ENCODE measurements around the gene ARHGEF19.
"Not testable (repeated sequence)": the region's sequence is repeated elsewhere in the genome, so short reads cannot be mapped to it uniquely, and the experiment has no call there.

ARHGEF19 gene

DNA sequence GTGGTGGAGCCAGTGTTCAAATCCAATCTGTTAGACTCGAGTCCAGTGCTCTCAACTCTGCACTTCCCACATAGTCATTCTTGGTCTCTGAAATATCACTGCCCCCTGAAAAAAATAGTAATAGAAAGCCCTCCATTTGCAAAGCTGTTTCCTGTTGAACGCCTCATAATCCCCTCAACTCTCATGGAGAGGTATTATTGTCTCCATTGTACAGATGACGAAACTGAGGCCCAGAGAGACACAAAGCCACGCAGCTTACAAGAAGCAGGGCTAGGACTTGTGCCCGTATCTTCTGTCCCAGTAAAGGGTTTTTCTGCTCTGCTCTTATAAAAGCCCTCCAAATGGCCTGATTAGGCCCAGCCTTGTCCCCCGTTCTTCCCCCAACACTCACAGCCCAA lies 6.2 kb upstream of the ARHGEF19 start:
- no peak for DNase-seq

DNA sequence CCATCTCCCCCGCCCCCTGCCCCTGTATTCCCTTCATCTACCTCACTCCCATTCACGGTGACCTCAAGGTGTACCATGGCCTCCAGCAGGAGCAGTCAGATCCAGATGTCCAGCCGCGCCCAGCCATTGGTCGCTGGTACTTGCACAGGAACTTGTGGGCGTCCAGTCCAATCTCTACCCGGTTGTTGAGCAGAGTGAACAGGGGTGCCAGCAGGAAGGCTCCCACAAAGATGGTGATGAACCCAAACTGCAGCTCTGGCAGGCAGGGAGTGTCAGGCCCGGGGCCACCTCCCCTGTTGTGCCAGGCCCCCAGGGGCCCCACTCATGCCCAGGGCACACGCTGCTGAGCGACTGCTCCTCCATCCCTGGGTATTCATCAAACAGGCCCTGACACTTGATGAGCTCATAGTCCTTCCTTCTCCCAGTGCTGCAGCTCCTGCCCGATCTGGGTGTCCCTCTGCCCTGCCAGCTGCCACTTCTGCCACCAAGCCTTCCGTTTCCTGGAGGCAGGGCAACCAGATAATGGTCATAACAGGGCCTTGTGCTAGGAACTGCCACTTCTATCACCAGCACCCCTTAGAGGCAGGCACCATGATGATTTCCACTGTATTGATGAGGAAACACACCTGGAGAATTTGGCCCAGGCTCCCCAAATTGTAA lies 5.7 kb upstream of the ARHGEF19 start:
- no peak for DNase-seq

DNA sequence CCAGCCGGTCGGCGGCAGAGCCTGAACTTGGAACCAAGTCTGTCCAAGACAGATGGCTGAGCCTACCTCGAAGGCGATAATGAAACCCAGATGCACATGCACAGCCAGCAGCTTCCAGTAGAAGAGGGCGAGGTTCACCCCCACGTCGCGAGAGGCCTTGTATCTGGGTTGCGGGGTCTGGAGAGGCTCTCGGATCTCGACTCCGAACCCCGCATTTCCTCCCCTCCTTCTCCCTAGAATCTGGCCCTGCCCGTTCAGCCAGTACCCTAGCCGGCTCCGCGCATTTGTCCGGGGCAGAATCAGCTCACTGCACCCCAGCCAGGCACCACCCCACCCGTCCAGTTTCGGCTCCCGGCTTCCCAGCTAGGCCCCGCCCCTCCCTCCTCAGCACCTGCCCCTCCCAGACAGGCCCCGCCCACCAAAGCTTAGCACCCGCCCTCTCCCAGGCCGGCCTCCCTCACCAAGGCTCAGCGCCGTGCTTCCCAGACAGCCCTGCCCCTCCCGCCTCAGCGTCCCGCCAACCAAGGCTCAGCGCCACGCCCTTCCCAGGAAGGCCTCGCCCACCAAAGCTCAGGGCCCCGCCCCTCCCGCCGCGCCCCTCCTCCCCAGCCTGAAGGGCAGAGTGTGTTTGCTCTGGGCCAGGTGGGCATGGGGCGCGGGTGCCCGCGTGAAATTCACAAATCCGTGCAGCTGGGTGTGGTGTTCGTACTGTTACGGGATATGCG lies 4.8 kb upstream of the ARHGEF19 start:
- DNase-seq, result no peak

DNA sequence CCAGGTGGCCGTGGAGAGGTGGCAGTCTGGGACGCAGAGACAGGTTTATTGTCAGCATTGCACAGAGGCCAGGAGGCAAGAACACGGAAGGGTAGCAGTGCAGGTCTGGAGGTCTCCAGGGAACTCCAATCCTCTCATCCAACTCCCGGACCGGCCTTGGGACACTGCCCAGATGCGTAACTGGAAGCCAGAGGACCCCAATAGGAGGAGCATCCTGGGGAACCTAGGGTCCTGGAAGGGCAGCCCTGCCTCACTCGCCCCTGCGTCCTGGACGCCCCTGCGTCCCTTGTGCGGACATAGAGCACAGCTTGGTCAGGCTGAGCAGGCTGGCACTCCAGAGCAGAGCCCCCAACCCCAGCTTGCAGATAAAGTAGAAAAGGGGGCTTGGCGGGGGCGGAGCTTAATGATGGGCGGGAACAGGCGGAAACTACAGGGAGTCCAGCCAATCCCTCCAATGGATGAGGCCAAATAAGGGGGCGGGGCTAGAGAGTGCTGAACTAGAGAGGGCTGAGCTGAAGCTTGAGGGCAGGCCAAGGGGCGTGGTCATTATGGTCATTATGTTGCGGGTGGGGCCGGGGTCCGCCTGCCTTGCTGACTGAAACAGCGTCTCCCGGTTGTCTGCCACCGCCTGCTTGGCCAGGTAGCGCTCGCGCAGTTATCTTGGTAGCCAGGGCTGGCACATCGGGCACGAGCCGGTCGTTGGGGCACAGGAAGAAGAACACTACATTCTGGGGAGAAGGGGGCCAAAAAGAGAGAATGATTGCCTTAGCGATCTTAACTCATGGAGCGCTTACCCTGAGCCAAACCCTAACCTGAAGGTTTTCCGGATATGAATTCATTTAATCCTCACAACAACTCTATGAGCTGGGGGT lies 3.7 kb upstream of the ARHGEF19 start:
- DNase-seq, result no peak

DNA sequence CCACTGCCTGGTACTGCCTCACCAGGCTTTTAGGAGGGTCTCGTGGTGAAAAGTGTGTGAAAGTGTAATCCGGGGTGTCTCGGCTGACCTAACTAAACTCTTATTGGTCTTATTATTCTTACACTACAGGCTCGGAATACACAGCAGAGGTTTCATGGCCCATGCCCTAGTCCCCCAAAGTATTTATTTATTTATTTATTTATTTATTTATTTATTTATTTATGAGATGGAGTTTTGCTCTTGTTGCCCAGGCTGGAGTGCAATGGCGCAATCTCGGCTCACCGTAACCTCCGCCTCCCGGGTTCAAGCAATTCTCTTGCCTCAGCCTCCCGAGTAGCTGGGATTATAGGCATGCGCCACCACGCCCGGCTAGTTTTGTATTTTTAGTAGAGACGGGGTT lies 2.8 kb upstream of the ARHGEF19 start:
- DNase-seq, result not testable (repeated sequence)

DNA sequence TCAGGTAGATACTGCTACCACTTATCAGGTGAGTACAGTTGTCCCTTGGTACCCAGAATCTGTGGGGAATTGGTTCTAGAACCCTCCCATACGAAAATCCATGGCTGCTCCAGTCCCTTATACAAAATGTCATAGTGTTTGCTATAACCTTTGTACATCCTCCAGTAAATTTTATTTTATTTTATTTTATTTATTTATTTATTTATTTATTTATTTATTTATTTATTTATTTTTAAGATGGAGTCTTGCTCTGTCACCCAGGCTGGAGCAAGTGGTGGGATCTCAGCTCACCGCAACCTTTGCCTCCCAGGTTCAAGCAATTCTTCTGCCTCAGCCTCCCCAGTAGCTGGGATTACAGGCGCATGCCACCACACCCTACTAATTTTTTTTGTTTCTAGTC lies 1.1 kb upstream of the ARHGEF19 start:
- not testable (repeated sequence) for DNase-seq

DNA sequence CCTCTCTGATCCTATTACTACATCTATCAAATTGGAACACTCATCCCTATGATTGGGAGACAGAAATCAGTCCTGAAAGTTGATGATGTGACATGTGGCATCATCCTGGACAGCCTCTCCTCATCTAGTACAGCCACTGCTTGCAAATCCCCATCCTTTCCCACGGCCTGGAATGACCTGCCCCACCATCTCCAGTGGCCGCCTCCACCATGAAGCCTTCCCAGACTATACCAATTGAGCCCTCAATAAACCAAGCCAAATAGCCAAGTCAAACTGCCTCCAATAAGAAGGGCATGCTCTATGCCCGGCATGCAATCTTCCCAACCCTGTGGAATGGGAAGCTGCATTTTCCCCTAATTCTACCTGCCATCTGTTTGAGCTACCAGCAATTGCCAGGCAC lies 561 bp upstream of the ARHGEF19 start:
- no peak for DNase-seq

DNA sequence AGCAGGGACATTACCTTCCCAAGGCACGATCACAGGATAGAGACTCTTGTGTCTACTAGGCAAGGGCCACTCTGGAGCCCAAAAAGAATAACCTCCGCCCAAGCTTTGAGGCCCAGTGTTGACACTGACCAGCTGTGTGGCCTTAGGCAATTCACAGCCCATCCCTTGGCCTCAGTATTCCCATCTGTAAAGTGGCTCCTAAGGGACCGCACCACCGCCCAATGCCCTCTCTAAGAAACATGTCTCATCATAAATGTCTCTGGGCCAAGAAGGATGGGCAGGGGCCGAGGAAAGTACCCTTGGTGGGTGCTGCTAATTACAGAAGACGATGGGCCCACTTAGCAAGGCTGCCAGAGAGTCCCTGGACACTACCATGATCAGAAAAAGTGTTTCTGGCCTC lies 628 bp downstream of the ARHGEF19 start:
- DNase-seq, result no peak

DNA sequence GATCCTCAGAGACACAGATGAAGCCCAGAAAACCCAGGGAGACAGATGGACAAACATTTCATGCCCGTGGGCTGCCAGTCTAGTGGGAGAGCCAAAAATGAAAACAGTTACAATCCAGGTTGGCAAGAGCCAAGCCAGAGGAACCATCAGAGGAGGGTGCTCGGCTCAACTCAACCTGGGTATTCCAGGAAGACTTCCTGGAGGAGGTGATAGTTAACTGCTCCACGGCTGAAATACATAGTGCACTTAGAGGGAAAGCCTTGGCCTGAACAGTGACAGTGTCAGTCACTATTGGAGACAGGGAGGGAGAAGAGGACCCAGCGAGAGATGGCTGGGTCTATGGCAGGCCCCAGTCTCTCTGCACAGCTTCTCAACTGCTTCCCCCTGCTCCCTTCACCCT lies 1.9 kb downstream of the ARHGEF19 start:
- DNase-seq, result no peak

DNA sequence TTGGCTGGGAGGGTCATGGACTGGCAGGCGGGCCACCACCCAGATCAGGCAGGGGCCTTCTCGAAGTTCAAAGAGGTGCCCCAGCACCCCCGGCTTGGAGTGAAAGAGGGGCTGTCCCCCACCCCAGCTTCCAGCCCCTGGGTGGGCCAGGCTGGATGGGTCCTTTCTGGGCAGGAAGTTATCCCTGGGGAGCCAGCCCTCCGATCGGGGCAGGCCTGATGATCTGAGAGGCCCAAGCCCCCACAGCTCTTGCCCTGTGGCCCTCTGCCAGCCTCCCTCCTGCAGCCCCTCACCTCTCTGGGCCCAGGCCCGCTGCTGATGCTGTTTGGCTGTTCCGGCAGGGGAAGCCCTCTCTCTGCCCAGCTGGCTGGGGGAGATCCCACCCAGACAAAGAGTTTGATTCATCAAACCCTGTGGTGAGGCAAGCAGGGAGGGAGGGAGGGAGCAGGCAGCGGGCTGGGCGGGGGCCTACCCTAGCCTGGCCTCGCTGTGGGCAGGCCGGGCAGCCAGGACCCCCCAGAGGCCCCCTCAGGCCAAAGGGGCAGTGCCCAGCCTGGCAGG lies 2.5 kb downstream of the ARHGEF19 start:
- no peak for DNase-seq

DNA sequence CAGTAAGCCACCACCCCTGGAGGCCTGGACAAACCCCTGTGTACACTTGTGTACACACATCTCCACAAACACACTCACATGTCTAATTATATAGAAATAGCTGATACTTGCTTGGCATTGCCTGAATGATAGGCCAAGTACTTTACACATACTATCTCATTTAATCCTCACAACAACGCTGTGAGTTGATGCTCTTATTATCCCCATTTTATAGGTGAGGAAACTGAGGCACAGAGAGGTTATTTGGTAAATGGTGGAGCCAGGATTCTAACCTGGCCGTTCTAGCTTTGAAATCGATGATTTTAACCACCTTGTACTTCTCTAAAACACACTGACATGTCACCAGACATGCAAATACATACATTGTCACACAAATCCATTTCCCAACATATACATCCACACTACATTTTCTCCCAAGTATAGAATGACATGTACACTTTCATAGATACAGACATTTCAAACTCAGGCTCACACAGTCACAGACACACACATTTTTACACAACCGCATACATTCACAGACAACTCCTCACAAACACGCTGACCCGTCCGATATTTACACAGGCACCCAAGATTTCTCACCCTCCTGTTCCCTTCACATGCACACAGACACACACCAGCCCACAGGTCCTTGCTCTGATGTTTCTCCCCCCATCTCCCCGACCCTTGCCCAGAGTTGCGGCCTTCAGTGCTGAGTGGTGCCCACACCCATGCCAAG lies 3.2 kb downstream of the ARHGEF19 start:
- DNase-seq, result no peak

DNA sequence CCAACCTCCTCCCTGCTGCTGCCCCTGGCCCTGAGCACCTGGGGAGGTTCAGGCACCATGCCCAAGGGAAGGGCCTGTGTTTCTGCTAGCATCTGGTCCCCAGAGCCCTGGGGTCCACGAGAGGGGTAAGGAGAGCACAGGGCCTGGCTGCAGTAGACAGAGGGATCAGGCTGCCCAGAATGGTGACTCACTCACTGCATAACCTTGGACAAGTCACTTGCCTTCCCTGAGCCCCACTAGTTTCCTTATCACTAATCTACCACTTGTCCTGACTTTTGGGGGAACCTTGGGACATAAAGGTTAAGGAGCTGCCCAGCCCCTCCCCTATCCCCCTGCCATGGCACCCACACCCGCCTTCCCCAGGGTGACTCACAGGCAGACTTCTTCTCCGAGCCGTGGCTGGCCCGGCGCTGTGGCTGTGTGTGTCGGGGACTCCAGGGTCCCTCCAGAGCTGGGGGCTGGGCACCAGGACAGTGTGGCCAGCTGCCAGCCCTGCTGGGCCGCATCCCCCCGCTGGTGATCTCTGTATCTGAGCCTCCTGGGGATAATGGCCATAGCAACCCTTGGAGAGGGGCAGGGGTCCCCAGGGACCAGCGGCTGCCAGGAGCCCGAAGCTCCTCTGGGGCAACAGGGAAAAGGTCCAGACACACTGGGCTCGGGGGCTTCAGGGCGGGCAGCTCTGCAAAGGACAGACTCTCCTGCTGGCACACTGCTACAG lies 4.0 kb downstream of the ARHGEF19 start:
- no peak for DNase-seq

DNA sequence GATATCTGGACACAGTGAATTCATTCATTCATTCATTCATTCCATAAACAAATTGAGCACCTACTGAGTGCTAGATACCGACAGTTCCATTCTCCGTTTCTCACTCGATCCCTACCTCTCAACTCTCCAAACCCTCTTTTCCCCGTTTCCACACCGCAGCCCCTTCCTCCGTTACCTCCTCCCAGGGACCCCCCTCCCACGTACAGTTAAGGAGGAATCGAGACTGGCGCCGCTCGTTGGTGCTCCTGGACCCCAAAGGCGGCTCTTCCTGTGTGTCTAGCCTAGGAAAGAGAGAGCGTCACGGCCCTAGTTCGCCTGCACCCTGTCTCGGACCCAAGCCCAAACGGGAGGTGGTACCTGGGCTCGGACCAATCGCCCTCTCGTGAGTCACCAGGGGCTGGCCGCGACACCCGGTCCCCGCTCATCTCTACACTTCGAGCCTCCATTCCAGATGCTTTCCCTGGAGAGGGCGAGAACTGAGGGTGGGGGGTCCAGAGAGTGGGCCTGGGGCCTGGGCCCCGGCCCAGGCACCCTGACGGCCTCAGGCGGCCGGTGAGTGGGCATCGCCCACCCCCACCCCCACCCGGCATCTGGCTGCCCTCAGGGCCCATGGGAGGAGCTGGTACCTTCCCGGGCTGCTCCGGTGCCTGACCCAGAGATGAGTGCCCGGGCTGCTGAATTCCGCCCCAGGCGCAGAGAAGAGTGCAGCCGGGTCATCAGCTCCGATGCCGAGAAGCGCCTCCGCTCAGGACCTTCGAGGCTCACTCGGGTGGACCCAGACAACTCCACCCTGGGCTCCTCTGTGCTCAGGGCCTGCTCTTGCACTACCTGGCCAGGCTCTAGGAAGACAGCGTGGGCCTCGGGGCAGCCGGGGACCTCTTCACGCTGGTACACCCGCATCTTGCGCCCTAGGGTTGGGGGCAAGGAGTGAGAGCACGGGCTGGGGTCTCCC lies 4.9 kb downstream of the ARHGEF19 start:
- DNase-seq, result no peak

DNA sequence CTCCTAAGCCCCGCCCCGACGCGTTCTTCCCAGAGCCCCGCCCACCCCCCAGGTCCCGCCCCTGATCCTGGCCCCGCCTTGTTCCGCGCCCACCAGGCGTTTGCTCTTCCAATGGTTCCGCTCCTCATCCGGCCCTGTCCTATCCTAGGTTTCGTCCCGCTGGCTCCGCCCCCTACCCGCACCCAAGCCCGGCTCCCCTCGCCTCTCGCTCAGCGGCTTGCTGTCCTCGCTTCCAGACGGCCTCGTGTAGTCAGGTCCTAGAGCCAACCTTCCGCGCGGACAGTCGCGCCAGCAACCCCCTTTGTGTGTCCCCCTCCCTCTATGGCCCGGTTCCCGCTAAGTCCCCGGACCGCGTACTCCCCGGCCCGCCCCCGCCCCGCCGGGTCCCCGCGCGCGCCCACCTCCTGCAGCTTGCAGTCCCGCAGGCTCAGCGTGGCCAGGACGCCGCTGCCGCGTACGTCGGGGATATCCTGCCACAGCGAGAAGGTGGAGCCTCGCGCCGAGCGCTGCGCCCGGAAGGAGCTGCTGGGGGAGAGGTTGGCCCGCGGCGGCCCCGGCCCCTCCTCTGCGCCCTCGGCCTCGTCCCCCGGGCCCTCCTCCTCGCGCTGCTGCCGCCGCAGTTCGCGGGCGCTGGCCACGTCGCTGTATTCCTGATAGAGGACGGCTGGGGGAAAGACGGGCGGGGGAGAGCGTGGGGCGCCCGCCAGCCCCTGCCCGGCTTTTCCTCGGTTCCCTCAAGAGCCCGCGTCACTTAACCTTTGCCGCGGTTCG lies 5.7 kb downstream of the ARHGEF19 start:
- peak; percentile 75 for DNase-seq

DNA sequence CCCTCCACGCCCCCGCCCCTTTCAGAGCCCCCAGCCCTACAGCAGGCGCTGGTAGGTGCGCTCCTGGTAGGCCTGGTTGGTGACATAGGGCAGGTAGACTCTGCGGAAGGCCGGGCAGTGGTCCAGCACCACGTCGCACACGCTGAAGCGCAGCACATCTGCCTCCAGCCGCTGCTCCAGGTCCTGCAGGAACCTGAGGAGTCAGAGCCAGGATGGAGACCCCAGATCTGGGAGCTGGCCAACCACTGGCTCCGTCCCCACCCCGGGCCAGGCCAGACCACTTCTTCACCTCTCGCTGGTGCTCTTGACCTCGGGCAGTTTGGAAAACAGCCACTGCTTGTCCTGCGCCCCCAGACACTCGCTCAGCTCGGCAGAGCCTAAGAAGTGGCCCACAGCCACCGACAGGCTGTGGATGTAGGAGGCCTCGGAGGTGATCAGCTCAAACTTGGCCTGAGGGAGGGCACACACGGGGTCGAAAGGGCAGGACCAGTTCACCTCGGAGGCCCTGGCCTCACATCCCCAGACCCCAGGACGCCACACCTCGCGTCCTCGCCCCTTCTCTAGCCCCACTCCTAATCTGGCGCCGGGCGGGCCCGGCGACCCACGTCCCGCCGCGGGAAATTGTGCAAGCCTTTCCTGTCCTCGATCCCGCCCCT lies 6.4 kb downstream of the ARHGEF19 start:
- DNase-seq, result no peak

DNA sequence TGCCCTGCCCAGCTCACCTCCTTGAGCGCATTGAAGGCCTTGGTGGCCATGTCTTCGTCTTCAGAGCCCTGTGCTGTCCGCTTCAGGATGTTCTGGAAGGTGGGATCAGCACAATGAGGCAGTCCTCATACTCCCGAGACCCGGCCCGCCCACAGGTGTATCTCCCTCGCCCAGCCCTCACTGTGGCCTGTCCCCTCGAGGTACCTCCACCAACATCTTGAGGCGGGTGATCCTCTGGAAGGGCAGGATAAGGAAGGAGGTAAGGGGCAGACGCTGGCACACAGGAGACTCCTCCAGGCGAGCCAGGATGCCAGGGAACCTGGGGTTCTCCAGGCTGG lies 7.1 kb downstream of the ARHGEF19 start:
- no peak for DNase-seq

DNA sequence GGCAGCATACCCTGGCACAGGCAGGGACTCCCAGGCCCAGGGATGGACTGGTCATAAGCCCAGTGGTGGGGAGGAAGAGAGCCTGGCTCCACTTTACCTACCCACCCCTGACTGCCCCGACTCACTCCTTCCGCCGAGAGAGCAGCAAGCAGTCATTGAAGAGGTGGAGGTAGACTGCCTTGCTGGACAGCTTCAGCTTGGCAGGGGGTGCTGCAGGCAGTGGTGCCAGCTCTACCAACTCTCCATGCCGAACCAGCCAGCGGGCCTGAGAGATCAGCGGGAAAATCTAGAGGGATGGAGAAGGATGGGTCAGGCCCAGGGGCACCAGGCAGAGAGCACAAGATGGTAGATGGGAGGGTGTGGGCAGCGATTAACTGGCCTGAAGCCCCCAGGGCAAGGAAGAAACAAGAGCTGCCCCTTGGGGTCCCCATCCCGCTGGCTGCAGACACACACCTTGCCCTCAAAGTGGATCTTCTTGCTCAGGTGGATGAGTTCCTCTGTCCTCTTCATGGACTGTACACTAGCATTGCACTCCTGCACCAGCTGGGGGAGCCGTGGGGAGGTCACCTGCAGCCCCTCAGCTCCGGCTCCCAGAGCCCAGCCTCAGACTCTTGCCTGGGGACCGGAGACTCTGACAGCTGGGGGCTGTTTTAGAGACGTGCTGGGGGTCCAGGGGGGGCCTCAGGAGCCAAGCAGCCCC lies 7.7 kb downstream of the ARHGEF19 start:
- DNase-seq, result no peak

DNA sequence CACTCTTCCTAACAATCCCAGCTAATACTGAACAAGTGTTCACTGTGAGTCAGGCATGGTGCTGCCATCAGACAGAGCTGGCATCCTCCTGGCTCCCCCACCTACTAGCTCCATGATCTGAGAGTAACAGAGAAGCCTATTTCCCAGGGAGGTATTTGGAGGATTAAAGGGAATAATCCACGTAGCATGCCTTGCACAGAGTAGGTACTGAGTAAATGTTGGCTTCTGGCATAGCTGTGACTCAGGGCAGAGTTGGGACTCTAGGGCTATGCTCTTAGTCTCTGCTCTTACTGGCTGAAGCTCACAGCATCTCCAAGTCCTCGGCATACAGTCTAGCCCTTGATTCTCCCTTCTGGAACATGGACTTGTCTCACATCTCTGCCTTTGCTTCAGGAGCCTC lies 8.2 kb downstream of the ARHGEF19 start:
- DNase-seq, result no peak

DNA sequence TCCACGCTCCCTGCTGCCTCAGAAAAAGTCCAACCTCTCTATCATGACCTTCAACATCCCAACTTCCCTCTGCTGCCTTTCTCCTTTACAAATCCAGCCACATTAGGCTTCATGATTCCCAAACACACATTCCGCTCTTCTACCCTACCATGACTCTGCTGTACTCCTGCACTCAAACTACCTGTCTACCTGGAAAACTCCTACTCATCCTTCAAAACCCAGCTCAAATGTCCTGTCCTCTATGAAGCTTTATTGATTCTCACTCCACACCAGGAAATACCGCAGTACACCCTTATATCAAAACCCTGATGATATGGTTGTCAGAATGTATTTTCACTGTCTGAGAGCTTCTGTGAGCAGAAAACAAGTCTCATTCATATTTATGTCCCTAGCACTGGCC lies 8.9 kb downstream of the ARHGEF19 start:
- DNase-seq, result no peak
